CD4-positive, CD25-positive, alpha-beta regulatory T cell (primary cell): ENCODE data around the gene PRSS53. TPM values are rescaled to one million over a fixed set of nuclear protein-coding genes. Genes with fewer than 3 reads are reported as not detected.

Experiments
- ATAC-seq, 2 donors: fragments of 150-1000 bp; cut with Tn5 transposase; one replicate each; pipeline ENCODE4 v1.10.0; 2021; ENCODE audit warnings: low read depth in 2 of 2, moderate number of reproducible peaks in 2 of 2, moderate library complexity in 1 of 2
- DNase-seq, 3 donors: peaks; one replicate each; pipeline versions ENCODE4 v3.0.0 to v3.0.0-alpha.2; 2012 to 2022; ENCODE audit warnings: mixed read lengths in 1 of 3
- H3K27ac ChIP-seq: one replicate; pipeline ENCODE4 v1.7.0; 2013; ENCODE audit warnings: mild to moderate bottlenecking, low read length; ENCODE audit not compliant: insufficient read depth, poor library complexity, severe bottlenecking
- H3K27me3 ChIP-seq: one replicate; pipeline ENCODE4 v1.7.0; 2013; ENCODE audit warnings: low read length; ENCODE audit not compliant: control insufficient read depth, insufficient read depth
- H3K36me3 ChIP-seq: one replicate; pipeline ENCODE4 v1.7.0; 2013; ENCODE audit warnings: mild to moderate bottlenecking, low read length, moderate library complexity; ENCODE audit not compliant: control insufficient read depth, insufficient read depth
- H3K4me1 ChIP-seq: 2 replicates; pipeline ENCODE4 v1.7.0; 2013; ENCODE audit warnings: mild to moderate bottlenecking, low read length; ENCODE audit not compliant: insufficient read depth, control insufficient read depth, poor library complexity, severe bottlenecking
- H3K4me3 ChIP-seq: one replicate; pipeline ENCODE4 v1.7.0; 2013; ENCODE audit warnings: low read depth, mild to moderate bottlenecking, low read length, moderate library complexity
- H3K9me3 ChIP-seq, 2 experiments: 1 replicate in 1 of 2; 2 replicates in 1 of 2; pipeline ENCODE4 v1.7.0; 2013; ENCODE audit warnings: low read length in 2 of 2, mild to moderate bottlenecking in 1 of 2, moderate library complexity in 1 of 2; ENCODE audit not compliant: control insufficient read depth in 2 of 2
- H3K27ac Mint-ChIP-seq, 3 donors: one replicate each; pipeline ENCODE4 v1.8.0; 2020 to 2022; ENCODE audit warnings: mild to moderate bottlenecking in 3 of 3, mixed read lengths in 3 of 3, moderate library complexity in 2 of 3
- H3K27me3 Mint-ChIP-seq: one replicate; pipeline ENCODE4 v1.8.0; 2022; ENCODE audit warnings: mild to moderate bottlenecking, mixed read lengths
- H3K36me3 Mint-ChIP-seq: one replicate; pipeline ENCODE4 v1.8.0; 2020; ENCODE audit warnings: mixed read lengths
- H3K4me1 Mint-ChIP-seq, 4 donors: one replicate each; pipeline ENCODE4 v1.8.0; 2020 to 2022; ENCODE audit warnings: mixed read lengths in 4 of 4, mild to moderate bottlenecking in 1 of 4
- H3K4me3 Mint-ChIP-seq, 4 donors: one replicate each; pipeline ENCODE4 v1.8.0; 2020 to 2022; ENCODE audit warnings: mild to moderate bottlenecking in 4 of 4, mixed read lengths in 4 of 4, moderate library complexity in 3 of 4
- H3K9me3 Mint-ChIP-seq, 7 donors: one replicate each; pipeline ENCODE4 v1.8.0; 2020 to 2022; ENCODE audit warnings: mixed read lengths in 7 of 7, mild to moderate bottlenecking in 3 of 7, moderate library complexity in 2 of 7
- polyA plus RNA-seq, 4 donors: library from polyadenylated mRNA; unstranded; fragments of 300-500 nt; fragmentation: Illumina TruSeq; gene quantifications; one replicate each; pipeline ENCODE4 v1.2.3, GENCODE V29; 2021
- total RNA-seq: library from RNA; stranded (reverse); gene quantifications from one replicate; pipeline ENCODE4 v1.2.3, GENCODE V29; 2022

The PRSS53 gene
- total and polyA plus RNA-seq, 5 donors from 2014 or later, result 0.41 to 8.2 (median 0.75) TPM

DNA sequence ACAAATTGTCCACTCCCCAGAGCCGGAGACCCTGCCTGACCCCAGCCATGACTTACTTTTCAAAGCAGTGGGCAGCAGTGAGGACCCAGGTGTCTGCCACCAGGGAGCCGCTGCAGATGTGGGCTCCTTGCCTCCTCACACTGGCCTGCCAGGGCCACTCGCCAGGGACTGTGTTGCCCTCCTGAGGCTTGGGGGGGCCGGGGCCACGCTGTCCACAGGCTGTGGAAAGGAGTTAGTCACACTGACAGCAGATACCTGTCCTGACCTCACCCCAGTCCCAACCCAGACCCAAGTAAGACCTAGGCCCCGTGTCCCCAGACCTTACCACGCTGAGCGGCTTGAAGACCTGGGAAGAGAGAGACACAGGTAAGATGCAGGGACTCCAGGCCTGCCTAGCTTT lies 1.3 kb downstream of the PRSS53 start:
- Mint-ChIP-seq H3K27ac (no peak overlapping the region), H3K36me3 (peaks cover 3% of the 10 kb centered on the region), H3K4me3 (no peak overlapping the region), H3K27me3 (no peaks in the 10 kb centered on the region), H3K9me3 (no peaks in the 10 kb centered on the region), H3K4me1 (peaks cover 0 to 6% (median under 1%) of the 10 kb centered on the region in 4 donors)
- Histone ChIP-seq H3K27ac (no peak overlapping the region), H3K36me3 (peaks cover 14% of the 10 kb centered on the region), H3K4me3 (no peak overlapping the region), H3K27me3 (no peaks in the 10 kb centered on the region), H3K4me1 (no peaks in the 10 kb centered on the region), H3K9me3 (no peaks in the 10 kb centered on the region)
- no peak for DNase-seq
- no peak for ATAC-seq

DNA sequence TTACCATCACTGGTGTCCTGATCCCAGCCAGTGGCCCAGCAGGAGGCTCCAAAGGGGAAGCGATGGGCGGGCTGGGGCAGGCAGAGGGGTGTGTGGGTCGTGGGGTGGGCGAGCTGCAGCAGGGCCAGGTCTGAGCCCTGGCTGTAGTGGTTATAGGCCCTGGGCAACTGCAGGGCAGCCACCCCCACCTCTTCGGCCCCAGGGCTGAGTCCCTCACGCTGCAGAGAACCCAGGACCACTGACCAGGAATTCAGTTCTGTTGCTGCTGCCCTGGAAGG lies 2.2 kb downstream of the PRSS53 start:
- H3K4me1 Mint-ChIP-seq, result peaks cover 0 to 8% (median 3%) of the 10 kb centered on the region in 4 donors
- ATAC-seq (no peak), DNase-seq (no peak)
- Histone ChIP-seq H3K4me1 (peaks cover 2% of the 10 kb centered on the region), H3K9me3 (no peaks in the 10 kb centered on the region), H3K4me3 (no peak overlapping the region), H3K36me3 (peaks cover 14% of the 10 kb centered on the region), H3K27ac (no peak overlapping the region), H3K27me3 (no peaks in the 10 kb centered on the region)
- H3K36me3 Mint-ChIP-seq, result peaks cover 3% of the 10 kb centered on the region
- H3K4me3 Mint-ChIP-seq, result peak overlapping the region in 1 of 4 donors; percentile 60
- no peaks in the 10 kb centered on the region for H3K27me3 Mint-ChIP-seq
- no peaks in the 10 kb centered on the region for H3K9me3 Mint-ChIP-seq
- no peak overlapping the region for H3K27ac Mint-ChIP-seq

DNA sequence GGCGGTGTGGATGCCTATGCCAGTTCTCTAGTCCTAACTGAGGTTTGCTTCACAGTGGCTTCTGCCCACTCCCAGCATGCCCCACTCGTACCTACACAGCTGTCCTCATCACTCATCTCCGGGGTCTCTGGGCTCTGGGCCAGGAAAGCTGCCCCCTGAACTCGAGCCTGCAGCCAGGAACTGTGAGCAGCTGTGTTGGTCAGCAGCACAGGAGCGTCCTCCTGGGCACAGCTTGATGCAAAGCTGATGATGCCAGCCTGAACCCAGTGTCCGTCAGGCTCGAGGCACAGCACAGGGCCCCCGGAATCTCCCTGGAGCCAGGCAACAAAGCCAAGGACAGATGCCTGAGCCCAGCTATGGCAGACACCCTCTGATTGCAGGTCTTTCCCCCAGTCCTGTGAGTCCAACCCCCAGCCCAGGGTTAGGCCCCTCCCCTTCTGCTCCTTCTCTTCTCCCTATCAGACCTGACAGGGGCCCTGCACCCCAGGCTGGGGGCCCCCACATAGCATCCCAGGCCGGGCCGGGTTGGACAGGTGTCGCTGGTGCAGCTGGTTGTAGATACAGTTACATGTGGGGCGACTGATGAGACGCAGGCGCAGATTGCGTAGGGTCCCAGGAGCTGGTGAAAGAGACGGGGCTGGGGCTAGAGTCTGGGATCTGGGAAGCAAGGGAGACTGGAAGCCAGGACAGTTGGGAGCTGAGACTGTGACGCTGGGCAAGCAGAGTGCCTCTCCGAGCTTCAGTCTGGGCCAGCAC lies 2.7 kb downstream of the PRSS53 start:
- H3K4me3 Mint-ChIP-seq, result peak overlapping the region in 1 of 4 donors; percentile 60
- peaks cover 3% of the 10 kb centered on the region for H3K36me3 Mint-ChIP-seq
- no peaks in the 10 kb centered on the region for H3K27me3 ChIP-seq

DNA sequence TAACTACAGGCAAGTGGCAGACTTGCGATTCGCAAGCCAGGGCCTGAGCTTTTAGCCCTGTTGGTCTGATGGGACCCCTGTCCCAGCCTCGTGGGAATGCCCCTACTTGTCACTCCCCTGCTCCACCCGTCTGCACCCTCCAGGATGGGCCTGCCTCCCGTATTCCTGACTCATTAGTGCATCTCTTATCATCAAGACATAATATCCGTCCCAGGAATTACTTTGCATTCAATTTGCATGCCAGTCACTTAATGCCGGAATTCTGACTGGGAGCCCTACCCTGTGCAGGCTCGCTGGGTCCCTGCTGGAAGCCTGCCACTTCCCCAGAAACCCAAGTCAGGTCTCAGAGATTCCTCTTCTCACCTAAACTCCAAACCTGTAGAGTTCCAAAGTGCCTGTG lies 3.3 kb downstream of the PRSS53 start:
- Mint-ChIP-seq H3K4me3 (no peak overlapping the region), H3K27ac (peak overlapping the region in 1 of 3 donors; percentile 71), H3K9me3 (no peaks in the 10 kb centered on the region), H3K27me3 (no peaks in the 10 kb centered on the region), H3K4me1 (peaks cover 0 to 13% (median 2%) of the 10 kb centered on the region in 4 donors), H3K36me3 (peaks cover 6% of the 10 kb centered on the region)
- Histone ChIP-seq H3K27ac (no peak overlapping the region), H3K4me3 (no peak overlapping the region), H3K27me3 (no peaks in the 10 kb centered on the region), H3K9me3 (no peaks in the 10 kb centered on the region), H3K36me3 (peaks cover 11% of the 10 kb centered on the region), H3K4me1 (peaks cover 2% of the 10 kb centered on the region)
- DNase-seq (no peak), ATAC-seq (no peak)

More for the DNA sequence above, 2.7 kb downstream of the PRSS53 start:
- Histone ChIP-seq H3K9me3 (no peaks in the 10 kb centered on the region), H3K4me3 (no peak overlapping the region), H3K4me1 (peaks cover 2% of the 10 kb centered on the region), H3K27ac (no peak overlapping the region), H3K36me3 (peaks cover 12% of the 10 kb centered on the region)
- H3K27ac Mint-ChIP-seq, result no peak overlapping the region
- H3K27me3 Mint-ChIP-seq, result no peaks in the 10 kb centered on the region
- ATAC-seq, result no peak
- peaks cover 0 to 9% (median 3%) of the 10 kb centered on the region in 4 donors for H3K4me1 Mint-ChIP-seq
- DNase-seq, result no peak
- no peaks in the 10 kb centered on the region for H3K9me3 Mint-ChIP-seq

DNA sequence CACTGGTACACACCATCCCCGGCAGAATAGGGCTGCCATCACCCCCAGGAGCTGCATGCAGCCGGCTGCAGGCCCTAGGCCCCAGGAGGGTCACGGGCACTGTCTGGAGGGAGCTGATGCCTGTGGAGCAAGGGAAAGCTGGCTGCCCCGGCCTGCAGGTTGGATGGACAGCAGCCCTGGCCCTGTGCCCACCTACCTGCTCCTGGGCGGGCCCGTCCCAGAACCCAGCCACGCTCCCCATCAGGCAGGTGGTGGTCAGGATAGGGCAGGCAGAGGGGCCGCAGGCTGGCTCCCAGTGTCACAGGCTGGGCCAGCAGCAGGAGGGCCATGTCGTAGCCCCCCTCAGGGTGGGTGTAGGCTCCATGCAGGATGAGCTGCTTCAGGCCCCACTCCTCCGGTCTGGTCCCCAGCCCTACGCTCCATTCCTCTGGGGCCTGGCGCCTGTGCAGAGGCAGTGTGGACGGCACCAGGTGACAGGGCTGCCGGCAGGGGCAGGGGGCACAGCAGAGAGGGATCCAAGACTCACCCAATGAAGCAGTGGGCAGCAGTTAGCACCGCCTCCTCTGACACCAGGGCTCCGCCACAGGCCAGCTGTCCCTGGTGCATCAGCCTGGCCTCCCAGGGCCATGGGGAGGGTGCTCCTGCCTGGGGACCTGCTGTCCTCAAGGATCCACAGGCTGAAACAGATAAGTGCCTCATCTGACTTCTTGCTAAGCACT lies 4.0 kb downstream of the PRSS53 start:
- no peaks in the 10 kb centered on the region for H3K27me3 ChIP-seq
- Mint-ChIP-seq H3K9me3 (no peaks in the 10 kb centered on the region), H3K27me3 (no peaks in the 10 kb centered on the region), H3K4me1 (peaks cover 0 to 13% (median 2%) of the 10 kb centered on the region in 4 donors), H3K36me3 (peaks cover 6% of the 10 kb centered on the region), H3K4me3 (no peak overlapping the region), H3K27ac (no peak overlapping the region)
- DNase-seq (no peak), ATAC-seq (no peak)
- peaks cover 2% of the 10 kb centered on the region for H3K4me1 ChIP-seq
- H3K9me3 ChIP-seq, result no peaks in the 10 kb centered on the region
- no peak overlapping the region for H3K27ac ChIP-seq
- H3K36me3 ChIP-seq, result peaks cover 17% of the 10 kb centered on the region
- no peak overlapping the region for H3K4me3 ChIP-seq

DNA sequence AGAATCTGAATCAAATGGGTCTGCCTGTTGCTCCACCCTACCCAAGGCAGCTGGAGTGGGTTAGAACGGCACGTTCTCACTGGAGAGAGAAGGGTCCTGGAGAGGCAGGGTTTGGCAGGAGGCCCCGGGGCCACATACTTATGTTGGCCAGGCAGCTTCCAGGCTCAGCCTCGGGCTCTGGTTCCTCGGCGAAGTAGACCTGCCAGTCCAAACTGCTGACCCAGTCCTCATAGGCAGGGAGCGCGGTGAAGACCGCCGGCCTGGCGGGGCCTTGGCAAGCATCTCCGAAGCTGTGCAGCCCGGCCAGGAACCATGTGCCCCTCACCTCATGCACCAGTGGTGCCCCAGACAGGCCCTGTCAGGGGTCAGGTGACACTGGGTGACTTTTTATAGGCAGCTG lies 4.8 kb downstream of the PRSS53 start:
- H3K27ac ChIP-seq, result no peak overlapping the region
- H3K4me1 ChIP-seq, result peaks cover 2% of the 10 kb centered on the region
- H3K36me3 ChIP-seq, result peaks cover 17% of the 10 kb centered on the region
- Mint-ChIP-seq H3K9me3 (no peaks in the 10 kb centered on the region), H3K4me3 (no peak overlapping the region), H3K4me1 (peaks cover 0 to 15% (median 2%) of the 10 kb centered on the region in 4 donors), H3K27ac (peak overlapping the region in 1 of 3 donors; percentile 76), H3K36me3 (peaks cover 7% of the 10 kb centered on the region), H3K27me3 (no peaks in the 10 kb centered on the region)
- ATAC-seq (no peak), DNase-seq (no peak)
- H3K27me3 ChIP-seq, result no peaks in the 10 kb centered on the region
- H3K4me3 ChIP-seq, result no peak overlapping the region
- no peaks in the 10 kb centered on the region for H3K9me3 ChIP-seq

DNA sequence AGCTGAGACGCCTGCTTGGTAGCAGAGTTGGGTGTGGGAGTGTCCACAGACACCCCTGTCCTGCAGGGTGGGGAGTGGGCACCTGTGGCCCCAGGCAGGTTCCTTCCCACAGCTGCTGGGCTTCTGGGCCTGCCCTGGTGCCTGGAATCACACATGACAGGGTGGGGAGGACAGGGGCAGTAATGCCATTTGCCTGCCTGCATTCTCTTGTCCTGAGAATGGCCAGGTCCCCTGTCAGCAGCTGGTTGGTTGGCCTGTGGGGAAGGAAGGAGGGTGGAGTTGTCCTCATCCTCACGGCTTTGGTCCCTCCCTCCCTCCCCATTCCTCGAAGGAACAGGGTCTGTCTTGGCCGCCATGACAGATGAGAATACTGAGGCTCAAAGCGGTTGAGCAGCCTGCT lies 5.2 kb downstream of the PRSS53 start:
- Mint-ChIP-seq H3K4me3 (no peak overlapping the region), H3K27ac (peak overlapping the region in 1 of 3 donors; percentile 76), H3K4me1 (peaks cover 0 to 19% (median 2%) of the 10 kb centered on the region in 4 donors), H3K36me3 (peaks cover 12% of the 10 kb centered on the region), H3K27me3 (no peaks in the 10 kb centered on the region), H3K9me3 (no peaks in the 10 kb centered on the region)
- H3K27me3 ChIP-seq, result no peaks in the 10 kb centered on the region
- DNase-seq (no peak), ATAC-seq (no peak)
- H3K4me1 ChIP-seq, result peaks cover 2% of the 10 kb centered on the region
- no peak overlapping the region for H3K4me3 ChIP-seq
- no peaks in the 10 kb centered on the region for H3K9me3 ChIP-seq
- no peak overlapping the region for H3K27ac ChIP-seq
- peaks cover 19% of the 10 kb centered on the region for H3K36me3 ChIP-seq
